ENCODE measurements around the gene TIPARP. TPM values are rescaled to one million over a fixed set of nuclear protein-coding genes. Genes with fewer than 3 reads are reported as not detected.

The TIPARP gene
- total and polyA plus RNA-seq, 2 of the 8 experiments (the other 6 are each of a cell fraction or from before 2014, with no cell fraction given): 1.6 to 5.8 TPM

DNA sequence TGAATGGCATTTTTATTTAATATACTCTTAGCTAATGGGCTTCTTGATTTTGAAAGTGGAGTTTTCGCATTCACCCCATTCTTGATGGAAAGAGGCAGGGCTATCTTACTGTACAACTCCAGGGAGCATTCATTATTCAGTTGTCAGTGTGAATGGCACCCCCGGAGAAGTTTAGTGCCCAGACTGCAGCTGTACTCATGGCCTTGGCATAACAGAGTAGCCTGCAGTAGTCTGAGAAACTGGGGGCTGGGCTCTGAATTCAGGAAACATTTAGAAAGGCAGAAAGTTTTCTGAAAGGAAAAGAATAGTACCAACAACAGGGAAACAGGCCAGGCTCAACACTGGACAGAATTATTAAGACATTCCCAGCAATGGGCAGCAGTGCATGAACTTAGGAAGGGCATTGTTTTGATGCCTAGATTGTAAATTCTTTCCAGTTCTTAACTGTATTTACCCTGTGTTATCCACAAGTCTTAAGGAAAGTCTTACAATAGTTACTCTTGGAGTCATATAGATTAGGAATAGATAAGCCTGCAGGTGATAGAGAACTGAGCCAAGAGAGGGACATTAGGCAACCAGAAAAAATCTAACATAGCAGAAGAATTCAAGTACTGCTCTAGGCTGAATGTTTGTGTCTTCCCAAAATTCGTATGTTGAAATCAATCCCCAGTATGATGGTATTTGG is 44.4 kb downstream of the TIPARP start:
- Histone ChIP-seq H4K91ac (replicated peaks; ENCODE audit: insufficient read length, low read length) (no peak overlapping the region), H3K9me3 (ENCODE audit: insufficient read depth in 2 of 2, low read depth in 1 of 2, low read length in 1 of 2) (no peaks in the 10 kb centered on the region), H2BK12ac (ENCODE audit: low read depth, low read length) (no peak overlapping the region), H2BK5ac (ENCODE audit: low read depth, low read length) (no peak overlapping the region), H3K79me2 (ENCODE audit: control insufficient read depth in 1 of 2, insufficient read depth in 2 of 2, low read length in 2 of 2) (no peaks in the 10 kb centered on the region), H3K23ac (ENCODE audit: insufficient read length) (no peak overlapping the region), H3K9ac (replicated peaks in 1 of 4; ENCODE audit: extremely low read depth in 1 of 4, low read depth in 3 of 4, low read length in 3 of 4) (no peak overlapping the region), H2BK20ac (ENCODE audit: low read length) (no peak overlapping the region), H3K36me3 (ENCODE audit: control insufficient read depth in 2 of 4, insufficient read depth in 4 of 4, low read length in 3 of 4) (no peaks in the 10 kb centered on the region), H3K4ac (replicated peaks; ENCODE audit: insufficient read length, low read depth, low read length) (no peak overlapping the region), H2AFZ (ENCODE audit: low read length) (no peak overlapping the region), H4K8ac (ENCODE audit: extremely low read depth, insufficient read depth, low read length) (no peak overlapping the region), H3K79me1 (ENCODE audit: low read depth, low read length) (no peaks in the 10 kb centered on the region), H3K27me3 (replicated peaks in 1 of 4; ENCODE audit: control insufficient read depth in 3 of 4, extremely low read depth in 1 of 4, insufficient read depth in 3 of 4, low read length in 3 of 4) (no peaks in the 10 kb centered on the region), H2BK120ac (replicated peaks; ENCODE audit: low read depth, low read length) (no peak overlapping the region), H3K14ac (ENCODE audit: insufficient read length) (no peak overlapping the region), H3K23me2 (ENCODE audit: low read depth, low read length) (no peaks in the 10 kb centered on the region), H3K4me3 (ENCODE audit: extremely low read depth in 1 of 4, insufficient read depth in 2 of 4, low read depth in 3 of 4, low read length in 4 of 4) (no peak overlapping the region), H2AK5ac (ENCODE audit: low read depth, low read length) (no peak overlapping the region), H3K27ac (ENCODE audit: low read depth, low read length) (no peak overlapping the region), H3K18ac (ENCODE audit: extremely low read depth, low read length) (no peak overlapping the region), H2BK15ac (ENCODE audit: low read length) (no peak overlapping the region), H4K20me1 (replicated peaks in 1 of 2; ENCODE audit: control insufficient read depth in 1 of 2, insufficient read depth in 2 of 2, low read length in 2 of 2) (no peaks in the 10 kb centered on the region), H3K56ac (replicated peaks; ENCODE audit: insufficient read length, low read depth, low read length) (no peak overlapping the region), H4K5ac (ENCODE audit: insufficient read length, low read depth, low read length) (no peak overlapping the region), H3K4me1 (replicated peaks in 1 of 4; ENCODE audit: control insufficient read depth in 3 of 4, insufficient read depth in 4 of 4, low read length in 3 of 4) (peaks cover 0 to 9% (median 0%) of the 10 kb centered on the region in 4 experiments; a peak in 2 of 7 replicates), H3K4me2 (ENCODE audit: insufficient read depth in 1 of 2, low read depth in 2 of 2, low read length in 2 of 2) (no peak overlapping the region)
- ChIA-PET POLR2A (ENCODE audit: partially characterized antibody) (no interaction called here), CTCF (ENCODE audit: partially characterized antibody) (no interaction called here)
- WGBS, 2 experiments (ENCODE audit: extremely low coverage in 1 of 2, insufficient coverage in 1 of 2, insufficient read length in 1 of 2, insufficient replicate concordance in 2 of 2, low coverage in 1 of 2, low lambda C conversion rate in 2 of 2, missing lambda C conversion rate in 1 of 2): 86% methylated on average over 3 of the region's 3 CpGs; no CpG with 5 or more reads in 1 of the 2 experiments
- FAIRE-seq: no peak
- no peak for DNase-seq (ENCODE audit: low read depth in 1 of 2, low spot score in 2 of 2)
- TF ChIP-seq TAF1 (IDR thresholded peaks at IDR 0.05; ENCODE audit: low read depth, low read length) (no peak), CREB1 (IDR thresholded peaks at IDR 0.05) (no peak), RNF2 (IDR thresholded peaks at IDR 0.05; ENCODE audit: borderline replicate concordance, low read depth, low read length, missing control alignments, poor library complexity, severe bottlenecking) (no peak), POU5F1 (IDR thresholded peaks at IDR 0.05; ENCODE audit: low read depth, low read length) (no peak), KDM5A (IDR thresholded peaks at IDR 0.05; ENCODE audit: low read length) (no peak), TCF12 (IDR thresholded peaks at IDR 0.05; ENCODE audit: low read depth, low read length) (no peak), CHD2 (IDR thresholded peaks at IDR 0.05; ENCODE audit: low read length) (no peak), CHD1 (IDR thresholded peaks at IDR 0.05; ENCODE audit: low read depth, low read length) (no peak), GABPA (IDR thresholded peaks at IDR 0.05; ENCODE audit: borderline replicate concordance, insufficient read depth, low read length) (no peak)
